ENCODE measurements around the gene TBC1D10A. TPM values are rescaled to one million over a fixed set of nuclear protein-coding genes. Genes with fewer than 3 reads are reported as not detected.

Gene TBC1D10A
- polyA plus RNA-seq, 1 of the 3 experiments (the other 2 are of a cell fraction), result 15.3 TPM

DNA sequence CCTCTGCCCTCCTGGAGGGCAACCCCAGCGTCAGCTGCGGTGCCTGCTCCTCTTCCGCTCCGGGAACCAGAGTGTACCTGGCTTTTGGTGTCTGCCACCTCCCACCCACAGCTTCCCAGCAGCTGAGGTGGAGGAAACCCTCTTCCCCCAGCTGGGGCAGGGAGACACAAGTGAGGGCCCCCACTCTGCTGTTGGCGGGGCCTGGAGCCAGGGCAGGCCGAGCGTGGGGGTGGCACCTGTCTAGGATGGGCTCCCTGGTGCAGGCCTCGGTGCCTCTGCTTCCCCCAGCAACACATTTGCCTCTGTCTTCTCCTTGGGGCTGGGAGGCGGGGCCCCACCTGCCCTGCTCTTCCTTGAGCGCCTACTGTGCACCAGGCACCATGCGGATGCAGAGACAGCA, 66.5 kb downstream of the TBC1D10A start:
- Histone ChIP-seq H3K9ac (no peak overlapping the region), H3K9me2 (no peaks in the 10 kb centered on the region), H3K4me1 (ENCODE audit: control insufficient read depth in 1 of 2, insufficient read depth in 2 of 2, low read depth in 1 of 2, low read length in 1 of 2) (peaks cover 3 to 5% of the 10 kb centered on the region in 2 experiments; a peak in 2 of 4 replicates), H3K9me3 (no peaks in the 10 kb centered on the region), H4K20me1 (ENCODE audit: insufficient read depth) (no peaks in the 10 kb centered on the region), H3K4me2 (no peak overlapping the region), H3K27ac (ENCODE audit: low read depth in 2 of 2, low read length in 1 of 2) (no peak overlapping the region), H3F3A (replicated peaks; ENCODE audit: insufficient read depth) (no peaks in the 10 kb centered on the region), H3K4me3 (ENCODE audit: low read depth in 2 of 2, low read length in 1 of 2) (no peak overlapping the region), H2AFZ (ENCODE audit: low read depth) (no peak overlapping the region), H3K36me3 (replicated peaks in 1 of 2; ENCODE audit: control insufficient read depth in 1 of 2, insufficient read depth in 2 of 2, low read length in 1 of 2) (no peaks in the 10 kb centered on the region), H3K79me2 (ENCODE audit: insufficient read depth) (no peaks in the 10 kb centered on the region), H3K27me3 (ENCODE audit: insufficient read depth) (no peaks in the 10 kb centered on the region)
- TF ChIP-seq, protein P1, sequence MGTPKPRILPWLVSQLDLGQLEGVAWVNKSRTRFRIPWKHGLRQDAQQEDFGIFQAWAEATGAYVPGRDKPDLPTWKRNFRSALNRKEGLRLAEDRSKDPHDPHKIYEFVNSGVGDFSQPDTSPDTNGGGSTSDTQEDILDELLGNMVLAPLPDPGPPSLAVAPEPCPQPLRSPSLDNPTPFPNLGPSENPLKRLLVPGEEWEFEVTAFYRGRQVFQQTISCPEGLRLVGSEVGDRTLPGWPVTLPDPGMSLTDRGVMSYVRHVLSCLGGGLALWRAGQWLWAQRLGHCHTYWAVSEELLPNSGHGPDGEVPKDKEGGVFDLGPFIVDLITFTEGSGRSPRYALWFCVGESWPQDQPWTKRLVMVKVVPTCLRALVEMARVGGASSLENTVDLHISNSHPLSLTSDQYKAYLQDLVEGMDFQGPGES (IDR thresholded peaks at IDR 0.05; ENCODE audit: low read depth, low read length), result no peak
- TF ChIP-seq POLR2AphosphoS5 (IDR thresholded peaks at IDR 0.05; ENCODE audit: low read depth, low read length) (no peak), CHD2 (IDR thresholded peaks at IDR 0.05; ENCODE audit: low read length, partially characterized antibody) (no peak), FOXM1 (IDR thresholded peaks at IDR 0.05; ENCODE audit: low read depth) (no peak), TEAD4 (IDR thresholded peaks at IDR 0.05; ENCODE audit: borderline replicate concordance, insufficient read depth) (no peak), MEF2A (IDR thresholded peaks at IDR 0.05; ENCODE audit: borderline replicate concordance, low read depth) (no peak), SIN3A (IDR thresholded peaks at IDR 0.05; ENCODE audit: borderline replicate concordance, low read depth, low read length) (no peak), RAD21 (IDR thresholded peaks at IDR 0.05; ENCODE audit: low read length) (no peak), NFIC (IDR thresholded peaks at IDR 0.05; ENCODE audit: borderline replicate concordance) (no peak), FOXJ3 (CRISPR knock-in tag; IDR thresholded peaks at IDR 0.05) (no peak), GATA2 (CRISPR knock-in tag; IDR thresholded peaks at IDR 0.05) (no peak), SMC3 (IDR thresholded peaks at IDR 0.05; ENCODE audit: low read depth, low read length) (no peak), GABPA (IDR thresholded peaks at IDR 0.05; ENCODE audit: low read depth) (no peak), EZH2phosphoT487 (IDR thresholded peaks at IDR 0.05; ENCODE audit: borderline replicate concordance, low read depth) (no peak), RXRA (IDR thresholded peaks at IDR 0.05; ENCODE audit: borderline replicate concordance, low read depth) (no peak), NRF1 (IDR thresholded peaks at IDR 0.05; ENCODE audit: low read depth, low read length) (no peak)
- TF ChIP-seq, protein P2, sequence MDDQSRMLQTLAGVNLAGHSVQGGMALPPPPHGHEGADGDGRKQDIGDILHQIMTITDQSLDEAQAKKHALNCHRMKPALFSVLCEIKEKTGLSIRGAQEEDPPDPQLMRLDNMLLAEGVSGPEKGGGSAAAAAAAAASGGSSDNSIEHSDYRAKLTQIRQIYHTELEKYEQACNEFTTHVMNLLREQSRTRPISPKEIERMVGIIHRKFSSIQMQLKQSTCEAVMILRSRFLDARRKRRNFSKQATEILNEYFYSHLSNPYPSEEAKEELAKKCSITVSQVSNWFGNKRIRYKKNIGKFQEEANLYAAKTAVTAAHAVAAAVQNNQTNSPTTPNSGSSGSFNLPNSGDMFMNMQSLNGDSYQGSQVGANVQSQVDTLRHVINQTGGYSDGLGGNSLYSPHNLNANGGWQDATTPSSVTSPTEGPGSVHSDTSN (IDR thresholded peaks at IDR 0.05), result no peak
- TF ChIP-seq, protein P3, sequence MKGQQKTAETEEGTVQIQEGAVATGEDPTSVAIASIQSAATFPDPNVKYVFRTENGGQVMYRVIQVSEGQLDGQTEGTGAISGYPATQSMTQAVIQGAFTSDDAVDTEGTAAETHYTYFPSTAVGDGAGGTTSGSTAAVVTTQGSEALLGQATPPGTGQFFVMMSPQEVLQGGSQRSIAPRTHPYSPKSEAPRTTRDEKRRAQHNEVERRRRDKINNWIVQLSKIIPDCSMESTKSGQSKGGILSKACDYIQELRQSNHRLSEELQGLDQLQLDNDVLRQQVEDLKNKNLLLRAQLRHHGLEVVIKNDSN (IDR thresholded peaks at IDR 0.05; ENCODE audit: borderline replicate concordance, low read depth), result no peak
- TF ChIP-seq, protein P4, sequence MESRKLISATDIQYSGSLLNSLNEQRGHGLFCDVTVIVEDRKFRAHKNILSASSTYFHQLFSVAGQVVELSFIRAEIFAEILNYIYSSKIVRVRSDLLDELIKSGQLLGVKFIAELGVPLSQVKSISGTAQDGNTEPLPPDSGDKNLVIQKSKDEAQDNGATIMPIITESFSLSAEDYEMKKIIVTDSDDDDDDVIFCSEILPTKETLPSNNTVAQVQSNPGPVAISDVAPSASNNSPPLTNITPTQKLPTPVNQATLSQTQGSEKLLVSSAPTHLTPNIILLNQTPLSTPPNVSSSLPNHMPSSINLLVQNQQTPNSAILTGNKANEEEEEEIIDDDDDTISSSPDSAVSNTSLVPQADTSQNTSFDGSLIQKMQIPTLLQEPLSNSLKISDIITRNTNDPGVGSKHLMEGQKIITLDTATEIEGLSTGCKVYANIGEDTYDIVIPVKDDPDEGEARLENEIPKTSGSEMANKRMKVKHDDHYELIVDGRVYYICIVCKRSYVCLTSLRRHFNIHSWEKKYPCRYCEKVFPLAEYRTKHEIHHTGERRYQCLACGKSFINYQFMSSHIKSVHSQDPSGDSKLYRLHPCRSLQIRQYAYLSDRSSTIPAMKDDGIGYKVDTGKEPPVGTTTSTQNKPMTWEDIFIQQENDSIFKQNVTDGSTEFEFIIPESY (IDR thresholded peaks at IDR 0.05; ENCODE audit: borderline replicate concordance, low read depth), result no peak
- WGBS (ENCODE audit: low lambda C conversion rate), result 86% methylated on average over 6 of the region's 11 CpGs
- no peak for DNase-seq
- ChIA-PET CTCF (interaction anchor here (1.4 to 5.6 kb wide), 5 partner anchors 127 to 635 kb away, joined by 4 to 43 read pairs (median 5); partner anchors contain the start of genes RNF215 and SEC14L2), POLR2A (no interaction called here)
